Smooth muscle cell (in vitro differentiated cells): ENCODE data around the gene ITPR1. TPM values are rescaled to one million over a fixed set of nuclear protein-coding genes. Genes with fewer than 3 reads are reported as not detected.

Source experiments
- DNase-seq: peaks from one replicate; lab custom pipeline; 2025; ENCODE audit not compliant: unreplicated experiment; lab: John Stamatoyannopoulos, UW
- H2AFZ ChIP-seq: fragments of 200-600 bp; sonication (generic); 2 replicates; pipeline ENCODE4 v1.6.0; 2016; ENCODE audit warnings: antibody characterized with exemption, low read depth, mild to moderate bottlenecking
- H3F3A ChIP-seq: fragments of 200-600 bp; sonication (generic); 2 replicates; pipeline ENCODE4 v1.6.0; 2017; ENCODE audit warnings: antibody characterized with exemption, low read depth
- H3K27ac ChIP-seq: fragments of 200-600 bp; sonication (generic); 2 replicates; pipeline ENCODE4 v1.5.1; 2016; ENCODE audit warnings: low read depth, mild to moderate bottlenecking
- H3K27me3 ChIP-seq: fragments of 200-600 bp; sonication (generic); 2 replicates; pipeline ENCODE4 v1.6.1; 2016; ENCODE audit warnings: low read depth, mild to moderate bottlenecking
- H3K36me3 ChIP-seq: fragments of 200-600 bp; sonication (generic); 2 replicates; pipeline ENCODE4 v1.5.1; 2016; ENCODE audit warnings: low read depth
- H3K4me1 ChIP-seq: fragments of 200-600 bp; sonication (generic); 2 replicates; pipeline ENCODE4 v1.5.1; 2016; ENCODE audit warnings: low read depth
- H3K4me2 ChIP-seq: fragments of 200-600 bp; sonication (generic); 2 replicates; pipeline ENCODE4 v1.6.0; 2016; ENCODE audit warnings: mild to moderate bottlenecking
- H3K4me3 ChIP-seq: fragments of 200-600 bp; sonication (generic); 2 replicates; pipeline ENCODE4 v1.5.1; 2016; ENCODE audit warnings: mild to moderate bottlenecking
- H3K79me2 ChIP-seq: fragments of 200-600 bp; sonication (generic); 2 replicates; pipeline ENCODE4 v1.6.0; 2016; ENCODE audit warnings: low read depth, mild to moderate bottlenecking
- H3K9ac ChIP-seq: fragments of 200-600 bp; sonication (generic); 2 replicates; pipeline ENCODE4 v1.6.0; 2016; ENCODE audit warnings: low read depth
- H3K9me3 ChIP-seq: fragments of 200-600 bp; sonication (generic); replicated peaks from 2 replicates; pipeline ENCODE4 v1.5.1; 2016; ENCODE audit warnings: low read depth
- H4K20me1 ChIP-seq: fragments of 200-600 bp; sonication (generic); 2 replicates; pipeline ENCODE4 v1.6.0; 2016; ENCODE audit warnings: low read depth
- CTCF ChIP-seq: fragments of 200-600 bp; sonication (generic); IDR thresholded peaks from 2 replicates; pipeline ENCODE4 v1.5.1; 2017; ENCODE audit warnings: borderline replicate concordance, mild to moderate bottlenecking, antibody characterized with exemption; ENCODE audit not compliant: insufficient read depth, poor library complexity, severe bottlenecking
- WGBS: methylation state at CpG from one replicate; pipeline ENCODE4 v1.1.7; 2016; ENCODE audit warnings: low lambda C conversion rate; 5-methylcytosine and 5-hydroxymethylcytosine counted together
- polyA plus RNA-seq: library from polyadenylated mRNA; unstranded; fragments of >200 nt; fragmentation: Nextera tagmentation; extraction: Ambion mirVana; gene quantifications from 2 replicates; pipeline ENCODE4 v1.2.1, GENCODE V29; 2016
- total RNA-seq: library from RNA; depleted of rRNA; stranded (reverse); fragments of >200 nt; gene quantifications from 2 replicates; pipeline ENCODE4 v1.2.3, GENCODE V29; 2014

The ITPR1 gene
- total and polyA plus RNA-seq, 2 experiments from 2014 or later: 16.4 to 28.6 TPM

- no peaks in the 10 kb centered on the region for H3K9me3 ChIP-seq
- no peak overlapping the region for H2AFZ ChIP-seq
- WGBS: 95% methylated on average over 7 of the region's 7 CpGs
- no peak for DNase-seq
- no peaks in the 10 kb centered on the region for H3K27me3 ChIP-seq
- H3K9ac ChIP-seq: no peak overlapping the region
- H3K27ac ChIP-seq: no peak overlapping the region
- H4K20me1 ChIP-seq: no peaks in the 10 kb centered on the region
- no peaks in the 10 kb centered on the region for H3K36me3 ChIP-seq
- no peaks in the 10 kb centered on the region for H3F3A ChIP-seq
- H3K4me2 ChIP-seq: no peak overlapping the region
- no peak overlapping the region for H3K4me3 ChIP-seq
- TF ChIP-seq CTCF: no peak
- no peaks in the 10 kb centered on the region for H3K79me2 ChIP-seq
- no peaks in the 10 kb centered on the region for H3K4me1 ChIP-seq
These were observed 167.8 kb downstream of the ITPR1 start for GRCh38 chr3:4660936-4661335.

- no peak for DNase-seq
- 98% methylated on average over 2 of the region's 2 CpGs for WGBS
These were observed 171.3 kb downstream of the ITPR1 start for GRCh38 chr3:4664412-4664811.

DNA sequence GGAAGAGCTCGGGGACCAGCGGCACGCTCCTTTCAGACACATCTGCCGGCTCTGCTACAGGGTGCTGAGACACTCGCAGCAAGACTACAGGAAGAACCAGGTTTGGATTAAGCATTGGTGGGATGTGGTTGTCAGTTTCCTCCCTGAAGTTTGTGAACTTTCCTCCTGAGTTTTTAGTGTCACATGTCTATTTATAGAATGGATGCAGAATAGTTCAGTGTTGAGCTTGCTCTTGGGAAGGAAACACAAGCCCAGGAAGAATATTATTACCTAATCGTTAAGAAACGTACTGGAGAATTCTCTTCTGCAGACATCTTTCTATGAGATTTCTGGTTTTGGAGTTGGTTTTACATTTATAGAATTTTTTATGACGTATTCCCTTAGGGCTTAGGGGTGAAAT, 172.0 kb downstream of the ITPR1 start:
- Histone ChIP-seq H3K4me2 (no peak overlapping the region), H3K9me3 (no peaks in the 10 kb centered on the region), H3K9ac (no peak overlapping the region), H4K20me1 (no peaks in the 10 kb centered on the region), H3K27ac (no peak overlapping the region), H3K4me3 (no peak overlapping the region), H2AFZ (no peak overlapping the region), H3K36me3 (no peaks in the 10 kb centered on the region), H3K27me3 (no peaks in the 10 kb centered on the region), H3K79me2 (no peaks in the 10 kb centered on the region), H3K4me1 (no peaks in the 10 kb centered on the region), H3F3A (no peaks in the 10 kb centered on the region)
- no peak for TF ChIP-seq CTCF
- 91% methylated on average over 8 of the region's 8 CpGs for WGBS
- no peak for DNase-seq

More at GRCh38 chr3:4664412-4664811, 171.3 kb downstream of the ITPR1 start:
- Histone ChIP-seq H3K4me2 (no peak overlapping the region), H3K4me3 (no peak overlapping the region), H3K4me1 (no peaks in the 10 kb centered on the region), H2AFZ (no peak overlapping the region), H3F3A (no peaks in the 10 kb centered on the region), H3K9me3 (no peaks in the 10 kb centered on the region), H3K27me3 (no peaks in the 10 kb centered on the region), H4K20me1 (no peaks in the 10 kb centered on the region), H3K27ac (no peak overlapping the region), H3K9ac (no peak overlapping the region), H3K36me3 (no peaks in the 10 kb centered on the region), H3K79me2 (no peaks in the 10 kb centered on the region)
- no peak for TF ChIP-seq CTCF

DNA sequence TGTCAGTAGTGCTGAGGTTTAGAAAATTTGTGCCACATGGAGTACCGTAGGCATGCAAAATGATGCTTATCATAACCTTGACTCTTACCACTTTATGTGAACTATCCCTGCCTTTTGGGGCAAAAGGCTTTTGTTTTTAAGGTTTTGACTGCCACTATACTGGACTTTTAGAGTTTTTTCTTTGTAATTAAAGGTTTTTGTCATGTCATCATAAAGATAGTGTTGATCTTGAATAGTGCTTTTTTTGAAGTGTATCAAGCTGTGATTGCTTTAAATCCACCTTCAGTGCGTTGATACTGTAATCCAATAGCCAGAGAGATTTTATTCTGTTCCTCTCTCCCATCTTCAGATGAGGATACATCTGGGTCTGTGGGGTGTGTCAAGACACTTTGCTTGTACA, 172.9 kb downstream of the ITPR1 start:
- Histone ChIP-seq H3K79me2 (no peaks in the 10 kb centered on the region), H2AFZ (no peak overlapping the region), H3K4me1 (no peaks in the 10 kb centered on the region), H3K36me3 (no peaks in the 10 kb centered on the region), H3F3A (no peaks in the 10 kb centered on the region), H3K27me3 (no peaks in the 10 kb centered on the region), H3K9ac (no peak overlapping the region), H4K20me1 (no peaks in the 10 kb centered on the region), H3K27ac (no peak overlapping the region), H3K4me3 (no peak overlapping the region), H3K9me3 (no peaks in the 10 kb centered on the region), H3K4me2 (no peak overlapping the region)
- WGBS: 98% methylated on average over 2 of the region's 2 CpGs
- TF ChIP-seq CTCF: no peak
- DNase-seq: no peak
